ENCODE results near the gene TRAF3. TPM values are rescaled to one million over a fixed set of nuclear protein-coding genes. Genes with fewer than 3 reads are reported as not detected.

Gene TRAF3
- total and polyA plus RNA-seq, 3 experiments from 2014 or later, result 16.3 to 62.0 (median 61.6) TPM

- ChIA-PET POLR2A (interaction anchor here (1.0 kb wide), 1 partner anchor 17 kb away, joined by 3 read pairs; no protein-coding TSS in a partner anchor), CTCF (interaction anchor here (1.0 to 1.2 kb wide), 2 partner anchors 14 to 28 kb away, joined by 3 to 4 read pairs; no protein-coding TSS in a partner anchor)
- H3K4me3 ChIP-seq (ENCODE audit: low read length), result peak overlapping the region; percentile 78
- Mint-ChIP-seq H3K4me3 (peak overlapping the region; percentile 84 to 94 (median 91)), H3K9me3 (peaks cover 0 to 3% (median 0%) of the 10 kb centered on the region in 5 donors), H3K27me3 (no peaks in the 10 kb centered on the region), H3K4me1 (peaks cover 44 to 66% (median 45%) of the 10 kb centered on the region in 3 donors), H3K36me3 (peaks cover 0 to 16% (median 0%) of the 10 kb centered on the region in 3 donors), H3K27ac (peak overlapping the region; percentile 79 to 97 (median 94))
- peak overlapping the region; percentile 69 for H3K27ac ChIP-seq (ENCODE audit: low read depth, low read length)
- H3K4me1 ChIP-seq (ENCODE audit: insufficient read depth, low read length), result peaks cover 50% of the 10 kb centered on the region
- H3K9me3 ChIP-seq (ENCODE audit: low read length), result no peaks in the 10 kb centered on the region
- no peaks in the 10 kb centered on the region for H3K27me3 ChIP-seq (ENCODE audit: insufficient read depth, low read length, poor library complexity, severe bottlenecking)
- no peaks in the 10 kb centered on the region for H3K36me3 ChIP-seq (ENCODE audit: insufficient read depth, low read length)
- peak in 4 of 5 donors; percentile 6 to 52 (median 14) for DNase-seq
Measured at GRCh38 chr14:102777711-102778337, 575 bp downstream of the TRAF3 start.

GRCh38 chr14:102778338-102779083 lies 1.3 kb downstream of the TRAF3 start:
- Histone ChIP-seq H3K4me1 (ENCODE audit: insufficient read depth, low read length) (peaks cover 56% of the 10 kb centered on the region), H3K27me3 (ENCODE audit: insufficient read depth, low read length, poor library complexity, severe bottlenecking) (no peaks in the 10 kb centered on the region), H3K4me3 (ENCODE audit: low read length) (peak overlapping the region; percentile 78), H3K27ac (ENCODE audit: low read depth, low read length) (peak overlapping the region; percentile 69), H3K9me3 (ENCODE audit: low read length) (no peaks in the 10 kb centered on the region), H3K36me3 (ENCODE audit: insufficient read depth, low read length) (no peaks in the 10 kb centered on the region)
- peak overlapping the region; percentile 84 to 94 (median 91) for H3K4me3 Mint-ChIP-seq
- CTCF ChIA-PET, result interaction anchor here (1.0 to 1.2 kb wide), 2 partner anchors 13 to 27 kb away, joined by 3 to 4 read pairs; no protein-coding TSS in a partner anchor
- no peaks in the 10 kb centered on the region for H3K9me3 Mint-ChIP-seq
- H3K4me1 Mint-ChIP-seq, result peaks cover 48 to 69% (median 52%) of the 10 kb centered on the region in 3 donors
- POLR2A ChIA-PET, result interaction anchor here (0.6 to 1.0 kb wide), 2 partner anchors 17 to 31 kb away, joined by 3 read pairs; no protein-coding TSS in a partner anchor
- H3K27ac Mint-ChIP-seq, result peak overlapping the region; percentile 79 to 97 (median 94)
- H3K27me3 Mint-ChIP-seq, result no peaks in the 10 kb centered on the region
- peaks cover 0 to 16% (median 0%) of the 10 kb centered on the region in 3 donors for H3K36me3 Mint-ChIP-seq
- peak in 2 of 5 donors; percentile 34 to 43 for DNase-seq

- peak overlapping the region; percentile 78 for H3K4me3 ChIP-seq (ENCODE audit: low read length)
- H3K4me1 ChIP-seq (ENCODE audit: insufficient read depth, low read length), result peaks cover 61% of the 10 kb centered on the region
- no peaks in the 10 kb centered on the region for H3K9me3 ChIP-seq (ENCODE audit: low read length)
- no peaks in the 10 kb centered on the region for H3K36me3 ChIP-seq (ENCODE audit: insufficient read depth, low read length)
- no peaks in the 10 kb centered on the region for H3K27me3 ChIP-seq (ENCODE audit: insufficient read depth, low read length, poor library complexity, severe bottlenecking)
- DNase-seq, result no peak
- Mint-ChIP-seq H3K27me3 (no peaks in the 10 kb centered on the region), H3K36me3 (peaks cover 0 to 16% (median 0%) of the 10 kb centered on the region in 3 donors), H3K4me1 (peaks cover 51 to 73% (median 57%) of the 10 kb centered on the region in 3 donors), H3K9me3 (no peaks in the 10 kb centered on the region), H3K4me3 (peak overlapping the region; percentile 84 to 94 (median 91)), H3K27ac (peak overlapping the region; percentile 79 to 97 (median 94))
- POLR2A ChIA-PET, result interaction anchor here (0.6 kb wide), 1 partner anchor 30 kb away, joined by 3 read pairs; no protein-coding TSS in a partner anchor
- H3K27ac ChIP-seq (ENCODE audit: low read depth, low read length), result peak overlapping the region; percentile 69
- CTCF ChIA-PET, result interaction anchor here (1.2 kb wide), 1 partner anchor 12 kb away, joined by 4 read pairs; no protein-coding TSS in a partner anchor
Measured at GRCh38 chr14:102779084-102779462, 1.8 kb downstream of the TRAF3 start.

- Mint-ChIP-seq H3K4me3 (peak overlapping the region; percentile 51 to 94 (median 87)), H3K27ac (peak overlapping the region in 7 of 8 donors; percentile 21 to 97 (median 58)), H3K36me3 (peaks cover 0 to 16% (median 0%) of the 10 kb centered on the region in 3 donors), H3K9me3 (no peaks in the 10 kb centered on the region), H3K27me3 (no peaks in the 10 kb centered on the region), H3K4me1 (peaks cover 53 to 73% (median 56%) of the 10 kb centered on the region in 3 donors)
- ChIA-PET CTCF (no interaction called here), POLR2A (no interaction called here)
- Histone ChIP-seq H3K4me1 (ENCODE audit: insufficient read depth, low read length) (peaks cover 60% of the 10 kb centered on the region), H3K27ac (ENCODE audit: low read depth, low read length) (no peak overlapping the region), H3K9me3 (ENCODE audit: low read length) (no peaks in the 10 kb centered on the region), H3K4me3 (ENCODE audit: low read length) (no peak overlapping the region), H3K36me3 (ENCODE audit: insufficient read depth, low read length) (no peaks in the 10 kb centered on the region), H3K27me3 (ENCODE audit: insufficient read depth, low read length, poor library complexity, severe bottlenecking) (no peaks in the 10 kb centered on the region)
- DNase-seq, result no peak
Measured at GRCh38 chr14:102779574-102780315, 2.5 kb downstream of the TRAF3 start.

GRCh38 chr14:102781063-102781462 lies 3.8 kb downstream of the TRAF3 start:
- peak overlapping the region in 3 of 8 donors; percentile 52 to 83 (median 65) for H3K27ac Mint-ChIP-seq
- H3K9me3 Mint-ChIP-seq, result no peaks in the 10 kb centered on the region
- Histone ChIP-seq H3K27ac (ENCODE audit: low read depth, low read length) (no peak overlapping the region), H3K9me3 (ENCODE audit: low read length) (no peaks in the 10 kb centered on the region), H3K4me1 (ENCODE audit: insufficient read depth, low read length) (peaks cover 62% of the 10 kb centered on the region), H3K4me3 (ENCODE audit: low read length) (no peak overlapping the region), H3K36me3 (ENCODE audit: insufficient read depth, low read length) (no peaks in the 10 kb centered on the region), H3K27me3 (ENCODE audit: insufficient read depth, low read length, poor library complexity, severe bottlenecking) (no peaks in the 10 kb centered on the region)
- peaks cover 61 to 76% (median 67%) of the 10 kb centered on the region in 3 donors for H3K4me1 Mint-ChIP-seq
- no peak for DNase-seq
- peaks cover 0 to 18% (median 0%) of the 10 kb centered on the region in 3 donors for H3K36me3 Mint-ChIP-seq
- H3K4me3 Mint-ChIP-seq, result peak overlapping the region in 5 of 7 donors; percentile 6 to 87 (median 42)
- ChIA-PET POLR2A (no interaction called here), CTCF (no interaction called here)
- H3K27me3 Mint-ChIP-seq, result no peaks in the 10 kb centered on the region

- no peaks in the 10 kb centered on the region for H3K9me3 ChIP-seq (ENCODE audit: low read length)
- no peaks in the 10 kb centered on the region for H3K36me3 ChIP-seq (ENCODE audit: insufficient read depth, low read length)
- no peaks in the 10 kb centered on the region for H3K27me3 ChIP-seq (ENCODE audit: insufficient read depth, low read length, poor library complexity, severe bottlenecking)
- no peak overlapping the region for H3K4me3 ChIP-seq (ENCODE audit: low read length)
- DNase-seq, result no peak
- Mint-ChIP-seq H3K4me1 (peaks cover 67 to 82% (median 79%) of the 10 kb centered on the region in 3 donors), H3K4me3 (no peak overlapping the region), H3K9me3 (no peaks in the 10 kb centered on the region), H3K27me3 (no peaks in the 10 kb centered on the region), H3K36me3 (peaks cover 0 to 18% (median 0%) of the 10 kb centered on the region in 3 donors), H3K27ac (peak overlapping the region in 2 of 8 donors; percentile 13 to 54)
- H3K4me1 ChIP-seq (ENCODE audit: insufficient read depth, low read length), result peaks cover 57% of the 10 kb centered on the region
- POLR2A ChIA-PET, result no interaction called here
- no peak overlapping the region for H3K27ac ChIP-seq (ENCODE audit: low read depth, low read length)
- CTCF ChIA-PET, result interaction anchor here (0.9 kb wide), 1 partner anchor 9 kb away, joined by 3 read pairs; no protein-coding TSS in a partner anchor
Measured at GRCh38 chr14:102782974-102783373, 5.7 kb downstream of the TRAF3 start.

- no peaks in the 10 kb centered on the region for H3K27me3 Mint-ChIP-seq
- H3K9me3 Mint-ChIP-seq, result no peaks in the 10 kb centered on the region
- Histone ChIP-seq H3K4me3 (ENCODE audit: low read length) (no peak overlapping the region), H3K4me1 (ENCODE audit: insufficient read depth, low read length) (peaks cover 42% of the 10 kb centered on the region), H3K36me3 (ENCODE audit: insufficient read depth, low read length) (no peaks in the 10 kb centered on the region), H3K27ac (ENCODE audit: low read depth, low read length) (no peak overlapping the region), H3K9me3 (ENCODE audit: low read length) (no peaks in the 10 kb centered on the region), H3K27me3 (ENCODE audit: insufficient read depth, low read length, poor library complexity, severe bottlenecking) (no peaks in the 10 kb centered on the region)
- peaks cover 0 to 8% (median 2%) of the 10 kb centered on the region in 3 donors for H3K36me3 Mint-ChIP-seq
- CTCF ChIA-PET, result no interaction called here
- peaks cover 62 to 81% (median 79%) of the 10 kb centered on the region in 3 donors for H3K4me1 Mint-ChIP-seq
- H3K27ac Mint-ChIP-seq, result peak overlapping the region in 6 of 8 donors; percentile 10 to 92 (median 53)
- POLR2A ChIA-PET, result no interaction called here
- H3K4me3 Mint-ChIP-seq, result peak overlapping the region in 5 of 7 donors; percentile 0 to 68 (median 42)
- no peak for DNase-seq
Measured at GRCh38 chr14:102784892-102785594, 7.8 kb downstream of the TRAF3 start.

Data from CD8-positive, alpha-beta memory T cell (primary cell).